Inferior parietal cortex (tissue), 1 donor: Measurements from ENCODE around the gene TLDC2.
"Not testable (repeated sequence)": the region's sequence is repeated elsewhere in the genome, so short reads cannot be mapped to it uniquely, and the experiment has no call there.

Source experiments
- DNase-seq: peaks from one replicate; pipeline ENCODE4 v3.0.0-alpha.2; 2016; ENCODE audit errors: extremely low spot score

Gene TLDC2

GRCh38 chr20:36866681-36867495, 9.1 kb upstream of the TLDC2 start:
- no peak for DNase-seq

GRCh38 chr20:36871640-36872570, 4.0 kb upstream of the TLDC2 start:
- no peak for DNase-seq

- DNase-seq = no peak
These were observed 3.1 kb upstream of the TLDC2 start for GRCh38 chr20:36872852-36873251.

GRCh38 chr20:36873498-36874189, 2.3 kb upstream of the TLDC2 start:
- DNase-seq = no peak

- not testable (repeated sequence) for DNase-seq
These were observed 845 bp upstream of the TLDC2 start for GRCh38 chr20:36875093-36875492.

GRCh38 chr20:36876473-36876833, 515 bp downstream of the TLDC2 start:
- no peak for DNase-seq

GRCh38 chr20:36878941-36879340, 3.0 kb downstream of the TLDC2 start:
- no peak for DNase-seq

- DNase-seq = no peak
These were observed 4.9 kb downstream of the TLDC2 start for GRCh38 chr20:36880741-36881250.

- no peak for DNase-seq
These were observed 5.4 kb downstream of the TLDC2 start for GRCh38 chr20:36881331-36881730.

GRCh38 chr20:36881888-36882287, 6.0 kb downstream of the TLDC2 start:
- no peak for DNase-seq

- no peak for DNase-seq
These were observed 8.1 kb downstream of the TLDC2 start for GRCh38 chr20:36883977-36884535.

- DNase-seq = no peak
These were observed 9.4 kb downstream of the TLDC2 start for GRCh38 chr20:36885356-36885755.

- peak; percentile 87 for DNase-seq
These were observed 11.2 kb downstream of the TLDC2 start for GRCh38 chr20:36886859-36887751.

GRCh38 chr20:36887752-36888090, 11.8 kb downstream of the TLDC2 start:
- no peak for DNase-seq

- DNase-seq = no peak
These were observed 13.1 kb downstream of the TLDC2 start for GRCh38 chr20:36888880-36889516.

- no peak for DNase-seq
These were observed 14.6 kb downstream of the TLDC2 start for GRCh38 chr20:36890586-36890985.

GRCh38 chr20:36891211-36891610, 15.3 kb downstream of the TLDC2 start:
- no peak for DNase-seq

- DNase-seq = no peak
These were observed 17.9 kb downstream of the TLDC2 start for GRCh38 chr20:36893801-36894200.

- DNase-seq = no peak
These were observed 19.1 kb downstream of the TLDC2 start for GRCh38 chr20:36895036-36895435.

GRCh38 chr20:36904690-36905089, 28.8 kb downstream of the TLDC2 start:
- DNase-seq = no peak
